ENCODE data around the gene NAAA. TPM values are rescaled to one million over a fixed set of nuclear protein-coding genes. Genes with fewer than 3 reads are reported as not detected.

Gene NAAA
- total RNA-seq, 1 experiment from 2014 or later: 48.6 TPM

GRCh38 chr4:75902352-75902751 lies 38.5 kb downstream of the NAAA start, which contains the start of gene PPEF2:
PPEF2 (minus strand) TSS chr4:75902452; CDS start chr4:75896325, 6,127 bp downstream.
- Histone ChIP-seq H3F3A (ENCODE audit: low read length, unreplicated experiment) (no peaks in the 10 kb centered on the region), H3K36me3 (ENCODE audit: low read depth, low read length) (no peaks in the 10 kb centered on the region), H3K9me3 (ENCODE audit: low read length) (no peaks in the 10 kb centered on the region), H3K9me2 (replicated peaks; ENCODE audit: low read length) (no peaks in the 10 kb centered on the region), H4K20me1 (ENCODE audit: low read length) (no peaks in the 10 kb centered on the region), H2AFZ (ENCODE audit: low read length) (no peak within 1 kb of the TSS), H3K4me2 (ENCODE audit: low read length) (no peak within 1 kb of the TSS), H3K4me3 (ENCODE audit: low read length) (no peak within 1 kb of the TSS), H3K9ac (ENCODE audit: low read length) (no peak within 1 kb of the TSS), H3K4me1 (ENCODE audit: insufficient read depth, low read length) (0 out of 2 replicates have a peak, but pooled peaks cover 5% of the 10 kb centered on the region), H3K27ac (ENCODE audit: low read length) (no peak within 1 kb of the TSS), H3K79me2 (ENCODE audit: low read length) (no peaks in the 10 kb centered on the region), H3K27me3 (ENCODE audit: low read length) (no peaks in the 10 kb centered on the region)
- BruUV-seq (replicated peaks): no TSS peak
- ATAC-seq (no peak), DNase-seq (no peak)
- CTCF ChIA-PET: no interaction called here
- POLR2A ChIA-PET (ENCODE audit: unreplicated experiment): no interaction called here
- TF ChIP-seq EZH2phosphoT487 (IDR thresholded peaks at IDR 0.05; ENCODE audit: borderline replicate concordance, low read length) (no peak), EZH2 (IDR thresholded peaks at IDR 0.05; ENCODE audit: low read length, unreplicated experiment) (no peak), CTCF (conservative IDR thresholded peaks at IDR 0.05; ENCODE audit: low read depth, low read length) (no peak)
- intact Hi-C loops (cut with micrococcal nuclease): no loop called here

GRCh38 chr4:75898536-75898935 lies 42.3 kb downstream of the NAAA start:
- ATAC-seq: no peak
- Histone ChIP-seq H3K4me2 (ENCODE audit: low read length) (no peak overlapping the region), H4K20me1 (ENCODE audit: low read length) (no peaks in the 10 kb centered on the region), H3K9ac (ENCODE audit: low read length) (no peak overlapping the region), H3K4me3 (ENCODE audit: low read length) (no peak overlapping the region), H3F3A (ENCODE audit: low read length, unreplicated experiment) (no peaks in the 10 kb centered on the region), H3K4me1 (ENCODE audit: insufficient read depth, low read length) (0 out of 2 replicates have a peak, but pooled peaks cover 5% of the 10 kb centered on the region), H2AFZ (ENCODE audit: low read length) (no peak overlapping the region), H3K36me3 (ENCODE audit: low read depth, low read length) (no peaks in the 10 kb centered on the region), H3K27me3 (ENCODE audit: low read length) (no peaks in the 10 kb centered on the region), H3K79me2 (ENCODE audit: low read length) (no peaks in the 10 kb centered on the region), H3K9me3 (ENCODE audit: low read length) (no peaks in the 10 kb centered on the region), H3K9me2 (replicated peaks; ENCODE audit: low read length) (no peaks in the 10 kb centered on the region), H3K27ac (ENCODE audit: low read length) (no peak overlapping the region)
- DNase-seq: no peak
- intact Hi-C loops (cut with micrococcal nuclease): no loop called here
- BruUV-seq (replicated peaks): no TSS peak
- ChIA-PET CTCF (no interaction called here), POLR2A (ENCODE audit: unreplicated experiment) (no interaction called here)
- TF ChIP-seq EZH2phosphoT487 (IDR thresholded peaks at IDR 0.05; ENCODE audit: borderline replicate concordance, low read length): no peak
- TF ChIP-seq CTCF (conservative IDR thresholded peaks at IDR 0.05; ENCODE audit: low read depth, low read length): no peak
- TF ChIP-seq EZH2 (IDR thresholded peaks at IDR 0.05; ENCODE audit: low read length, unreplicated experiment): no peak

GRCh38 chr4:75895744-75896314 lies 45.0 kb downstream of the NAAA start:
- ChIA-PET CTCF (interaction anchor here (0.6 kb wide), 3 partner anchors 45 to 962 kb away, joined by 3 to 6 read pairs (median 4); no protein-coding TSS in a partner anchor), POLR2A (ENCODE audit: unreplicated experiment) (no interaction called here)
- DNase-seq: peak; percentile 31
- TF ChIP-seq CTCF (conservative IDR thresholded peaks at IDR 0.05; ENCODE audit: low read depth, low read length) (peak; percentile 67), EZH2 (IDR thresholded peaks at IDR 0.05; ENCODE audit: low read length, unreplicated experiment) (no peak), EZH2phosphoT487 (IDR thresholded peaks at IDR 0.05; ENCODE audit: borderline replicate concordance, low read length) (no peak)
- H3K4me3 ChIP-seq (ENCODE audit: low read length): no peak overlapping the region
- no peaks in the 10 kb centered on the region for H3F3A ChIP-seq (ENCODE audit: low read length, unreplicated experiment)
- BruUV-seq (replicated peaks): no TSS peak
- no peak overlapping the region for H3K9ac ChIP-seq (ENCODE audit: low read length)
- no peaks in the 10 kb centered on the region for H3K9me2 ChIP-seq (replicated peaks; ENCODE audit: low read length)
- ATAC-seq: peak; percentile 51; the same call in 1 of the 2 replicates
- intact Hi-C loops (cut with micrococcal nuclease): no loop called here
- H3K79me2 ChIP-seq (ENCODE audit: low read length): no peaks in the 10 kb centered on the region
- no peaks in the 10 kb centered on the region for H3K36me3 ChIP-seq (ENCODE audit: low read depth, low read length)
- 0 out of 2 replicates have a peak, but pooled peaks cover 5% of the 10 kb centered on the region for H3K4me1 ChIP-seq (ENCODE audit: insufficient read depth, low read length)
- H2AFZ ChIP-seq (ENCODE audit: low read length): no peak overlapping the region
- H3K4me2 ChIP-seq (ENCODE audit: low read length): no peak overlapping the region
- H3K27ac ChIP-seq (ENCODE audit: low read length): no peak overlapping the region
- no peaks in the 10 kb centered on the region for H3K27me3 ChIP-seq (ENCODE audit: low read length)
- H3K9me3 ChIP-seq (ENCODE audit: low read length): no peaks in the 10 kb centered on the region
- no peaks in the 10 kb centered on the region for H4K20me1 ChIP-seq (ENCODE audit: low read length)
